Measurements from ENCODE around the gene MIEN1.
"Not testable (repeated sequence)": the region's sequence is repeated elsewhere in the genome, so short reads cannot be mapped to it uniquely, and the experiment has no call there.

MIEN1 gene, protein sequence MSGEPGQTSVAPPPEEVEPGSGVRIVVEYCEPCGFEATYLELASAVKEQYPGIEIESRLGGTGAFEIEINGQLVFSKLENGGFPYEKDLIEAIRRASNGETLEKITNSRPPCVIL

DNA sequence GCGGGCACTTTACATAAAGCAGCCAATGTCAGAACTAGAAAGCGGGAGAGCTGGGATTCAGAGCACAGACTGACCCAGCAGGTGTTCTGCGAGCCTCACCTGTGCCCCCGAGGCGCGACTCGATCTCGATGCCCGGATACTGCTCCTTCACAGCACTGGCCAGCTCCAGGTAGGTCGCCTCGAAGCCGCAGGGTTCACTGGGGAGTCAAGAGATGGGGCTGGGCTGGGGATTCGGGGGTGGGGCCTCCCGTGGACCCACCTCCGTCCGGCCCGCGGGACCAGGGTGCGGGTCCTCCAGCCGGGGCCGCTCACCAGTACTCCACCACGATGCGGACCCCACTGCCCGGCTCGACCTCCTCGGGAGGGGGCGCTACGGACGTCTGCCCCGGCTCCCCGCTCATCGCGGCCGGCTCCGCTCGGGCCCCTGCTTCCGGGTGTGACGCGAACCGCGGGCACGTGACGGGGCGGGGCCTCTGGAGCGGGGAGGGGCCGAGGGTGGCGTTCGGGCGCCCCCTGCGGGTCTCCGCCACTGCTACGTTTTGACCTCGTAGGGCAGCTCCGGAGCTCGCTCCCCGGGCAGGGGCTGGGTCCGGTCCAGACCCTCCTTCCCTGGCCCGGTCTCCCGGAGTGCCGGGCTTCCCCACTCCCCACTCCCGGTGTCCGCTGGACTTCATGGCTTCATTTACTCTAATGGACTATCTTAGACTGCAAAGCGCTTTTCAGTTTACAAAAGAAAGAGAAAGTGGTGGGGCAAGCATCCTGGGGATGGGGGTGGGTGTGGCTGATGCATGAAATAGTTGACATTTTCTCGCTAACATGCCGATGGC is at the start of gene MIEN1:
TSS of gene MIEN1 (minus strand) at position 438 of the 827 bp plus-strand sequence. CDS start at position 401, 37 bp downstream.
- DNase-seq, result peak; percentile 54

DNA sequence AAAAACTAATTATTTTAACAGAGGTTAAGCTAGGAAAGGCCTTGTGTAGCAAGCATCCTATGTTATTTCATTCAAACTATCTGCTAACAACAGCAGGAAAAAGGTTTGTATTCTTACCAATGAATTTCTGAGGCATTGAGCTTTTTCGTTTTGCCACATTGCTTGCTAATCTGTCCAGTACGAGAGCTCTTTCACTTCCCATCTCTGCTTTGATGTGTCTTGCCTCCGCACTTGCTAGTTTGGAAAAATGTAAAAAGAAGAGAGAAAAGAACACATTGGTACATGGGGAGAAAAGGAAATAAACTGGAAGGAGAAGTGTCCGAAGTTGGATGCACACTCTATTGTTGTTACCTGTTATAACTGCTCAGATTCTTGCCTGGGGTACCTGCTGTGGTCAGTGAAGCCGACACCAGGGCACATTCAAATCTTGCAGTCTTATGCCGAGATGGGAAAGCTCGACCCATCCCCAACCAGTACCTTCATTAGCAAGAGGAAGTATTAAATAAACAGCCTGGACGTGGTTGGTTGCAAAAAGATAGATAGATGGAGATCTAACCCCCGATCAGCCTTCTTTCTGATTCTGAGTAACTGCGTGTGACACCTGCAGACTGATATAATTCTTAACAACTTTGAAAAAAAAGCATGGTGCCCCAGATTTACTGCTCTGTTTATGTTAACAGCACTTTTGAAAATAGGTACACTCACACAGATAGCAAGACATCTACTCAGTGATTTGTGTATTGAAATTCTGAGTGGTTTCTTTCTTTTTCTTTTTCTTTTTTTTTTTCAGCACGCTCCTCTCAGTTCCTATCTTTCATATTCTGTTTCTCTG is 47.4 kb upstream of the MIEN1 start:
- no peak for DNase-seq

DNA sequence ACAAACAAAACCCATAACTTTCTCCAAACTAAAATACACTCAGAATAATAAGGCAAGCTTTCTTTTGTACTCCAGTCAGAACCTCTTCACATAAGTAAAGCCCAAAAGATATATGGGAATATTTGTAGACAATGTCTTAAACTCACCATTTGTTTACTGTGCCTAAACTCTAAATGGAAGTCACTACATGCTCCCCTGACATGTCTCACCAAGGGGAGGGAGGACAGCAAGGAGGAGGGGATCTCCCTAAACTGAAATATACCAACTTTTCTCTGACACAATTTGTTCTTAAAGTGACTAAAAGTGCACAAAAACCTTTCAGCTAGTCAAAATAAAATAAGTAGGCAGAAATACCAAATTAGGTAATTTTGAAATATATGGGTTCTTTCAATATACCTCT is 45.9 kb upstream of the MIEN1 start:
- DNase-seq, result no peak

DNA sequence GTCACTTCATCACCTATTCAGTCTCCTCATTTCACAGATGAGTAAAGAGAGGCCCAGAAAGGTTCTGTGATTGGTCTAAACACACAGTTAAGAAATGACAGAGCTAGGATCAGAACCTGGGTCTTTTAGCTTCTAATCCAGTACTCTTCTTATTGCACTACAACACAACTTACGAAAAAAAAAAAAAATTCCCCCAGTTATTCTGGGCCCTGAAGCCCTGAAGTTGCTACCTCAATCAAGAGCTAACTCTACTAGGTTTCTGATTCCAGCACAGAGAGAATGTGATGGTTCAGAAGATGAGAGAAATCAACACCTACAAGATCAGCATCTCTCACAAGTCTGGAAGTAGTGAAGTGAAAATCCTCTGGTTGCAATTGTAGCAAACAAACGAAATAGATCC is 44.7 kb upstream of the MIEN1 start:
- DNase-seq, result no peak

DNA sequence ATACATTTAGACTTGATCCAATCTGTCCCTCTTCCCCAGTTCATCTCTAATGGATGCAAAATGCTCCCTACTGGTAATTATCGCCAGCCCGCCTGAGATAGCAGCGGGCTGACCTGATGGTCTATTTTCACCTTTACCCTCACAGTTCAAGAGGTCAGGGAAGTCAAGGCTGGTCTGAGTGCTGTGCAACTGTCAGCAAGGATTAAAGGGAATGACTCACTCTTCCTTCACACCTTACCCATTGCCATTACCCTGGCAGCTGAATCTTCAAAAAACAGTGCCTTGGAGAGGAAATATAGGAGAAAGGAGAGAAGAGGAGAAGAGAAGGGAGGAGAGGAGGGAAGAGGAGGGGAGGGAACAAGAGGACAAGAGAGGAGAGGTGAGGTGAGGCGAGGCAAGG is 43.7 kb upstream of the MIEN1 start:
- no peak for DNase-seq

DNA sequence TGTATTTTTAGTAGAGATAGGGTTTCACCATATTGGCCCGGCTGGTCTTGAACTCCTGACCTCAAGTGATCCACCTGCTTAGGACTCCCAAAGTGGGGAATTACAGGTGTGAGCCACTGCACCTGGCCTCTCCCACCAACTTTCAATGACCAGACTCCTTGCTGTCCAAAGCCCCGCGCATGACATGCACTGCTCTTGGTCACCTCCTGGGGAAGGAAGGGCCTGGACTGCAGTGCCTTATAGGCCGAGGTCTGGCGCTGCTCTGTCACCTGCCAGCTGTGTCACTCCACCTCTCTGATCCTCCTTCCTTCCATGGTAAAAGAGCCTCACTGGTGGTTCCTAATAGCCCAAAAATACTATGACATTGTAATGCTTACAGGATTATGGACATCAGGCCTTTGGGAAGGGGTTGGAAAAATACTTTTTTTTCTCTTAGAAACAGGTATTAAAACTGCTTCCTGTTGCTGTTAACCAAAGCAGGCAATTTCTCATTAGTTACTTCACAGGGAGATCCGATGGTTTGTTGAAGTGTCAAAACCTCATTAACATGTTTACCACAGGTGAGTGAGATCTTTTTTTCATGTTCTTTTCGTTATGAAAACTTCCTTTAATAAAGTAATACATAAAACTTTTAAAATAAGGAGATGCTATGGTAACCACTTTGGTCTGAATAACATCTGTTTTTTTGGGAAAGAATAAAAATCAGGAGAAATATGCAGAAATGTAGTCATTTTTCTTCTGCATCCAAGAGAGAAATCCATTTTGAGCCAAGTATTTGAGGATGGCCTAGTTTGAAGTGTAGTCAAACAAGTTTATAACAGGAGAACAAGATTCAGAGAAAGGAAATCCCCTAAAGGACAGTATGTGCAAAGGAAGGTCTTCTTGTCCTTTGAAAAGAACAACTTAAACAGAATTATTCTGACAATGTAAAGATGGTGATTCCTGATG is 42.9 kb upstream of the MIEN1 start:
- no peak for DNase-seq

DNA sequence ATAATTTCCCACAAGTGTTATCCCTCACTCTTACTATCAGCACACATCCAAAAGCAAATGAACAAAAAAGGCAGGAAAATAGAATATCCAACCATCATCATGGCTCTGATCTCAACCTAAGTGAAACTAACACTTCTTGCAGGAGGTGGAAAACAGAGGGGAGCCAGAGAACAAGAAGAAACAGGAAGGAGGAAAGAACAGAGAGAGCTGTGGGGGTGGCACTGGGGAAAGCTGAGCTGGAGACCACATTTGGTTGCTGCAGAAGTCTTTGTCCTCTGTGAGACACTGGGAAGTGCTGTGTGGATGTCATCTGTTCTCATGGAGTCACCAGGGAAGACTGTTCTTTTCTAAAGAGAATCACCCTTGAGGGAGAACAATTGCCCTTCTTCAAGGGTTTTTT is 42.1 kb upstream of the MIEN1 start:
- DNase-seq, result no peak

DNA sequence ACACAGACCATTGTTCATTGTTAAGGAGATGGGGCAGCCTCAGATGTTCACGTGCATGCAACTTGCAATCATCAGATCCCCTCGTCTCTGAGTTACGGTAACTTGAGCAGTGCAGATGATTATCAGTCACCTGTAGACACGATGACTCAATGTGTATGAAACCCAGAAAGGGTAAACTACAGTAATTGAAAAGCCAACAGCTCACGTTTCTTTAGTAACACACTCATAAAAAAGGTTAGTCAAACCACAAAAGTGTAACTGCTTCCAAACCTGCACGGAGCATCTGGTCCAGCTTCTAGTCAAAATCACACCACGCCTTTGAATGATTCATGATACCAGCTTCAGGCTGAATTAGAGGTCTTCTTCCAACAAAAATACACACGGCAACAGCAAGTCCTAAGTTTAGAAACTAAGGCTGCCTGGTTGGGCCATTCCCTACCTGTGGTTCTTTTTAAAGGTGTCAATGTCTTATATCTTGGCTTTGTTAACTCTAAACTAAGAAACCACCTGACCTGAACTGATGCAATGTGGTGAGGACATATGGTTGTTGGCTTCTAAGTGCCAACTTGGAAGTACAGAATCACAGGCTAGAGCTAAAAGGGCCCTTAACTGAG is 39.7 kb upstream of the MIEN1 start:
- peak; percentile 7 for DNase-seq

DNA sequence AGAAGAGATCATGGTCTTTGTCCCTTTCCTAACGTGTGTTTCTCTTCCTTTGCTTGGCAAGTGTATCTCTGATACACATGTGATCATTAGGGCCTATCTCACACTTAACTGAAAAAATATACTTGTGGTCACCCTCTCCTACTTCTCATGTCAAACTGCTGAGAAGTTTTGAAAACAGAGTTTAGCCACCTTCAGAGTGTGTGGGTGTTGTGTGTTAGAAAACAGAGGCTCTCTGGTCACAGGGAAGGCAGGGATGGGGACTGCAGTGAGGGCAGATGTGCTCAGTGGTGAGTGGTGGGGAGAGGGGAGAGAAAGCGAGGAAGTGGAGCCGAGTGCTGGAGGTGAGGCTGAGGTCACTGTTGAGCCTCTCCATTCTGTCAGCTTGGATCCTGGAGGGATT is 36.8 kb upstream of the MIEN1 start:
- DNase-seq, result no peak

DNA sequence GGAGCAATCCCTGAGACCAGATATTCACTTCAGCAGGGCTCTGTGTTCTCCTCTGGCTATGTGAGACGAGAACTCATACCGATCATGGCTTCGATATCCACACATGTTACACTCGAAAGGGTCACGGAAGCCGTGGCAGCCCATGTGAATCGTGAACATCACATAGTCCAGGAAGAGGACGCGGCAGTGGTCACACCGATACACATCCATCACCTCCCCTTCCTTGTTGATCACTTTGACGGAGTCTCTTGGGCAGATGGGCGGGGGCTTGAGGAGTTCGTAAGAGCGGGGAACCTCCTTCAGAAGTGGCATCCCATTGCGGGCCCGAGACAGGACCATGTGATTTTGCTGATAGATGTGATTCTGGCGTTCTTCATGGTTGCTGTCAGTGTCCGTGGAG is 35.4 kb upstream of the MIEN1 start:
- no peak for DNase-seq

DNA sequence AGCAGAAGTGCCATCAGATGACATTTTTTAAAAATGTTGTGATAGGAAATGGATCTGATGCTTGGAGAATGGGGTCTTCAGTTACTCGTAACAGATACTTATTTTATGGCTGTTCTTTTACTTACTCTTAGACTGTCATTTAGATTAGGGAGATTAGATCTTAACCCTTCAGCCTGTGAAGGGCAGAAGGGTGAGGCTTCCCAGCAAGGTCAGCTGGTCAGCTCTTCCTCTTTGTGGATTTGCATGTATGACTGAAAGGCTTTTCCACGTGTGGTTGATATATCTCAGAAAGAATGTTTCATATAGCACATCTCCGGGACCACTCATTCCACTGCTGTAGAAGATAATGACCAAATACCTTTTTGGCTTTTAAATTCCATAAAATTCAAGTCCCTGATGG is 34.8 kb upstream of the MIEN1 start:
- no peak for DNase-seq

DNA sequence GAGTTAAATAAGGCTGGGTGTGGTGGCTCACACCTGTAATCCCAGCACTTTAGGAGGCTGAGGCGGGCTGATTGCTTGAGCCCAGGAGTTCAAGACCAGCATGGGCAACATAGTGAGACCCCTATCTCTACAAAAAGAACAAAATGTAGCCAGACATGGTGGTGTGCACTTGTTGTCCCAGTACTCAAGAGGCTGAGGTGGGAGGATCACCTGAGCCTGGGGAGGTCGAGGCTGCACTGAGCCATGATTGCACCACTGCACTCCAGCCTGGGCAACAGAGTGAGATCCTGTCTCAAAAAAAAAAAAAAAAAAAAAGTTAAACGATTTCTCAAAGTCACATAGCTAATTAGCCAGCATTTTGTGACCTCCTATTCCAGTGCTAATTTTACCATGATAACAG is 33.8 kb upstream of the MIEN1 start:
- not testable (repeated sequence) for DNase-seq

DNA sequence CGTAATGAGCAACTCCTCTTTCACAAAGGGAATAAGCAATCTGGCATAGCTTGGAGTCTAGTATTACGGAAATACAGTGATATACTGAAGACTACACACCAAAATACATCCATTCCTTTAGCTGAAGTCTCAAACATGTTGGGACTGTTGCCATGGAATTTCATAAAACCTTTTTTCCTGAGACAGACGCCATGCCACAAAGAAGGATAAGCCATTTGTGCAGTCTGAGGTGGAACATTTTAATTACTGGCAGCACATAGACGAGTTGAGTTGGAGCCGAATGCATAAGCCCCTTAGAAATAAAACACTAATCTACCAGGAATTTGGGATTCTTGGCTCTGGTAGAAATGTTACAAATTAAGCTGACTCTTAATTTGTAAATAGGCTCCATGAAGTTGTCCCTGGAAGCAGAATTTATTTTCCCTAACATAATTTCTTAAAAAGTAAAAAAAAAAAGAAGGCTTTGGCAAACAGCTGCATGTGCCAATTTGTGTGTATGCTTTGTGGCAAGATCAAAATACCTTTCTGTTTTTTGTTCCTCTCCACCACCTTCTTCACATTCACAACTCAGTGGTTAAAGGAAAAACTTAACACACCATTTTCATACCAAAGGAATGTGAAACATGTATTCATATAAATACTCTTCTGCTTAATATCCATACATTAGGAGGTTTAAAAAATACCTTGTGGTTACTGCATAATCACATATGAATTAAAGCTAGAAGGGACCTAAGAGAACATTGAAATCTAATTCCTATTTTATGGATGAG is 32.9 kb upstream of the MIEN1 start:
- DNase-seq, result no peak

DNA sequence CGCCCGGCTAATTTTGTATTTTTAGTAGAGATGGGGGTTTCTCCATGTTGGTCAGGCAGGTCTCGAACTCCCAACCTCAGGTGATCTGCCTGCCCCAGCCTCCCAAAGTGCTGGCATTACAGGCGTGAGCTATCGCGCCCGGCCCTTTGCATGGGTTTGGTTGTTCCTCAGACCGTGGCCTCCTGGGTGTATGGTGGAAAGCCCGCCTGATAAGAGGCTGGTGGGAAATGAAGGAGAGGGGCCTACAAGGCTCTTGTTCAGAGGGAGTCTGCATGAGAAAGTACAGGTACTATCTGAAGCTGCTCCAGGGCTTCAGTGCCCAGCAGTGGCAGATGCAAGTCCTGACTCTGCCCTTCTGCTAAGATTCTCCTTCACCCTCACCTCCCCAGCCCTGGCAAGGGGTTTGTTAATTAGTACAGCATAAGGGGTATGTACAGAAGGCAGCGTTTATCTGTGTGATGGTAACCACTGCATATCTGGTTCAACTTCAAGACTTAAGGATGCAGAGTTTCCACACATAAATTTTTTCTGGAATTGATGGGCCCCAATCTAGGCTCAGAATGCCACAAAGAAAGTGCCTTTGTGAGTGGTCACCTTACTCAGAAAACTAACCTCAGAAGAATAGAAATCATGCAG is 31.6 kb upstream of the MIEN1 start:
- no peak for DNase-seq

DNA sequence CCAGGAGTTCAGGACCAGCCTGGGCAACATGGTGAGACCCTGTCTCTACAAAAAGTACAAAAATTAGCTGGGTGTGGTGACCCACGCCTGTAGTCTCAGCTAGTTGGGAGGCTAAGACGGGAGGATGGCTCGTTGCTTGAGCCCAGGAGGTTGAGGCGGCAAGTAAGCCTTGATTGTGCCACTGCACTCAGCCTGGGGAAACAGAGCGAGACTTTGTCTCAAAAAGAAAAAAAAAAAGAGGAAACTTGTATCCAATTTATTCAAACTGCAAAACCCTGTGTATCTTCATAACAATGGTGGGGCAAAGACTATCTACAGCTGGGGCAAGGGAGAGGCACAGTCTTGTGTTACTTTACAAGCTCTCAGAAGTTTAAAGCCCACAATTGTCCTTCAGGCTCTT is 28.9 kb upstream of the MIEN1 start:
- no peak for DNase-seq

DNA sequence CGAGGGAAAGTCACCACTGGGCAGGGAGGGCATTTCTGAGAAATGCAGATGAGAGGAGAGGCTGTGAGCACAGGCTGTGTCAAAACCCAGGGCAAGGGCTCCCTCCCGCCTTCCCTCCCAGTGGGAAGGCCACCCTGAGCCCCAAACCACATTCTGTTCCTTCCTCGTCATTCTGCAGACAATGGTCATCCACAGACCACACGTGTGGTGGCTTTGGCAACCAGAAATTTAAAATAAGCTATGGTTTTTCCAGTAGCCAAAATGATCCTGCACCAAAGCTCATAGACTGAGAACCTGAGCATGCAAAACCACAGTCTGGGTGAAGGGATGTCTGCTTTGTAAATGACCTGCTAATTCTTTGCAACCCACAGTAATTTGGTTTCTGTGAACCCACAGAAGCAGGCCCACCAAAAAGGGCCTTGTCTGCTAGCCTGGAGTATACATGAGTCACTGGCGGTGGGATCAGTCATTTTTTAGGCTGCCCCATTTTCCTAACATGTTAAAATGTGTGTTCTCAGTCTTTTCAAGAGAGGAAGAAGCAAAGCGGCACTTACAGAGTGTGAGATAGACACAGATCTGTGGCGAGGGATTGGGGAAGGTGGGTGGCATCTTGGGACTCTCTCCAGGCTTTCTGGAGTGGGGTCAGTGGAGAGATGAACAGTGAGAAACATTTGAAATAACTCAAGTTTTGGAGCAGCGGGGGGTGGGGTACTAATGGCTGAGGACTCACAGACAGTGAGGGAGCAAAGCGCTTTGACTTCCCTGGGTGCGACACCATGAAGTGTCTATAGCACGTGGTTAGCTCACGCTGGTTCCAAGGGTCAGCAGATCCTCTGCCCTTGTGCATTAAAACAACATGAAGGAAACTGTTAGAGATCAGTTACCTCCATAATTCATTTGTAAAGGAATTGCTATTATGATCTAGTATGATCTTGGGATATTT is 27.9 kb upstream of the MIEN1 start:
- DNase-seq, result no peak

DNA sequence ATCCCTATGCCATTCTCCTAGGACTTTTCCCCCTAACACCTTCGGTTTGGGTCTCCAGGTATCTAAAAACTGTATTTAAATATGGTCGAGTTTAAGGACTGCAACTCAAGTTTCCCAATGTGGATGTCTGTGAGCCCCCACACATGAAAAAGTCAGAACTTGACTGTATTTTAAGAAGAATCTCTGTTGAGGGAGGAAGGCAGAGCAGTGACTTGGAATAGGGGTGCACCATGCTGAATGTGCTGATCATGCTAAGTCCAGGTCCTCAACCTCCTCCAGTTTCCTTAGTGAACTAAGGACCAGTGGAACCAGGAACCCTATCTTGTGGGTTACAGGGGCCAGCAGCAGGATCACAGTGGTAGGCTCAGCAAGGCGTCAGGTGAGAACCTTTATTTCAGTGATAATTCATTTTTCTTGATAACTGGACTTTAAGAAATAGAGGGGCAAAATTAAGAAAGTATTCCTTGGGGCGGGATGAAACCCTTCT is 26.9 kb upstream of the MIEN1 start:
- no peak for DNase-seq

DNA sequence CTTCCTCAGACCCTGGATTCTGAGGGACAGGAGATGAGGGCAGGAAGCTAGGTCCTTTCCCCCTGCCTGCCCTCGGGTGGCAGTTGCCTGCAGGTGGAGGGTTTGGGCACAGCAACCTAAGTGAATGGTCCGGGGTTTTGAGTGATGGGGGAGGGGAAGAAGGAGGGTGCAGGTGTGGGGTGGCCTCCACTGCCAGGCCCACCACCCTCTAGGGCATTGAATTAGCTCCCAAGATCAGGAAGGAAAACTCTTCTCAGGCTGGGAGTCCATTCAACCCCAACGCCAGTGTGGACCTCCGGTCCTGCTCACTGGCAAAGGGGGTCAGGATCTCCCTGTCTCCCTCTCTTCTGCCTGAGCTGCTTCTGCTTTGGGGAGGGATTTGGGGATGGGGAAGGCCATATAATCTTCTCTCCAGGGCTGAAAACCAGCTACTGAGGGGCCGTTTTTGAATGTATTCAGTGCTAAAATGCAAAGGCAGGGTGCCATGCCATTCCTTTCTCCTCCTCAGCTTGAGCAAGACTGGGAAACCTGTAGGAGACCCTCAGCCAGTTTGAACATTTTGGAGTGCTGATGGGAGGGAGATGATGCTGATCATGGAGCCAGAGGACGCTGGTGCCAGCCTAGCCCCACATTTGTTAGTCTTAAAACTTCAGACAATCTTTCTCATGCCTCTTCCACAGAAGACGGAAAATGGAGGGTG is 26.2 kb upstream of the MIEN1 start:
- no peak for DNase-seq
